KBM-7 (cell line): ENCODE measurements around the gene SYDE2.
"Not testable (repeated sequence)": the region's sequence is repeated elsewhere in the genome, so short reads cannot be mapped to it uniquely, and the experiment has no call there.

Experiments used
- DNase-seq: peaks from one replicate; pipeline ENCODE4 v3.0.0-alpha.2; 2015
- in situ Hi-C: fragments of 300-500 bp; cut with MboI; formaldehyde crosslinking; loops from 2 replicates; pipeline ENCODE4 v1.14.3; 2020; ENCODE audit warnings: low sequenced_read_pairs, low pct_unique_long_range_greater_than_20kb, mixed read lengths

Gene SYDE2

GRCh38 chr1:85220756-85221201 lies 20.0 kb upstream of the SYDE2 start:
- in situ Hi-C loops = no loop called here
- DNase-seq = no peak

DNA sequence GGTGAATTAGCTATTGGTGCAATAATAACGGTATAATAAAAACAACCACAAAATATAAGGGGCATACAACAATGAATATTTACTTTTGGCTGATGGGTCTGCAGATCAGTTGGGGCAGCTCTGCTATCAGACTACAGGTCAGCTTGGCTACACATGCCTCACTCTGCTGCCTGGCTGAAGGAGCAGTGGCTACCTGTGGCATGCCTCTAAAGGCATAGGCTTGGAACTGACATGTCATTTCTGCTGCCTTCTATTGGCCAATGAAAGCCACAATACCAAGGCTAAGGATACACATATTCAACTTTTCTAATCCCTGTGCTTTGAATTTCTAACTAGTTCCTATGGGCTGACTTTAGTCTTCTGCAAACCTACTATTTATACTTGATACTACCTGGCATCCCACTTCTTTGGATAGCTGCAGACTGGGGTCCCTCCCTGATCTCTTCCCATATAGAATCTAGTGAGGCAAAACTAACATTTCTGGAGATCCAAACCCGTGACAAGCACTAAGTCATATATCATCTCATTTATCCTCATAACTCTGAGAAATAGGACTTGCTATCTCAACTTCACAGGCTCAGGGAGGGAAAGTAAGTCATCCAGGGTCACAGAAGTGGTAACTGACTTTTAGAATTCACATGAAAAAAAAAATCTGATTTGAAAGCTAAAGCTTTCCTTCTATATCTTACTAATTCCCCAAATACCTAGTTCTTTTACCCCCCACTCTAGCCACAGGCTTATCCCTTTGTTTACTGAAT lies 19.2 kb upstream of the SYDE2 start:
- DNase-seq = no peak
- in situ Hi-C loops = no loop called here

DNA sequence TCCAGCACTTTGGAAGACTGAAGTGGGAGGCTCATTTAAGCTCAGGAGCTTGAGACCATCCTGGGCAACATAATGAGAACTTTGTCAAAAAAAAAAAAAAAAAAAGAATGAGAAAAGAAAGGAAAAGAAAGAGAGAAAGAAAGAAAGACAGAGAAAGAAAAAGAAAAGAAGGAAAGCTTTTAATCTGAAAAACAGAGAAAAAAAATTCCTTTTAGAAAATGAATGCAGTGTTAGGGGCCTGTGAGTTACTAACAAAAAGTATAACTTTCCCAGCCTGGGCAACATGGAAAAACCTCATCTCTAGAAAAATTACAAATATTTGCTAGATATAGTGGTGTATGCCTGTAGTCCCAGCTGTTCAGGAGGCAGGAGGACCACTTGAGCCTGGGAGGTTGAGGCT lies 15.9 kb upstream of the SYDE2 start:
- in situ Hi-C loops = no loop called here
- no peak for DNase-seq

GRCh38 chr1:85214654-85215053 lies 13.8 kb upstream of the SYDE2 start:
- in situ Hi-C loops = no loop called here
- DNase-seq = no peak

DNA sequence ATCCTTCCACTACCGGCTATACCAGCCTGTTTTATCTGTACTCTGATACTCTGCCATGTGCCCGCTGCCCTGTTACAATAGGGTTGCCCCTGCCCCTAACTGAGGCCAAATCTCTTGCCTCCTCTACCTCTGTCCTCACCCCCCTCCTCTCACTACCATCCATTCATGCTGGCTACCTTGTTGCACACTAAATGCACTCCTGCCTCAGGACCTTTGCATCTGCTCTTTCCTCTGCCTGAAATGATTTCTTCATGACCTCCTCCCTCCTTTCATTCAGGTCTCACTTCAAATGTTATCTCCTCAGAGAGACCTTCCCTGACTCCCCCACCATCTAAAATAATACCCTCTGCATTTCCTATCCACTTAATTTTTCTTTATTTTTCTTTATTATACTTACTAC lies 7.7 kb upstream of the SYDE2 start:
- in situ Hi-C loops = no loop called here
- no peak for DNase-seq

DNA sequence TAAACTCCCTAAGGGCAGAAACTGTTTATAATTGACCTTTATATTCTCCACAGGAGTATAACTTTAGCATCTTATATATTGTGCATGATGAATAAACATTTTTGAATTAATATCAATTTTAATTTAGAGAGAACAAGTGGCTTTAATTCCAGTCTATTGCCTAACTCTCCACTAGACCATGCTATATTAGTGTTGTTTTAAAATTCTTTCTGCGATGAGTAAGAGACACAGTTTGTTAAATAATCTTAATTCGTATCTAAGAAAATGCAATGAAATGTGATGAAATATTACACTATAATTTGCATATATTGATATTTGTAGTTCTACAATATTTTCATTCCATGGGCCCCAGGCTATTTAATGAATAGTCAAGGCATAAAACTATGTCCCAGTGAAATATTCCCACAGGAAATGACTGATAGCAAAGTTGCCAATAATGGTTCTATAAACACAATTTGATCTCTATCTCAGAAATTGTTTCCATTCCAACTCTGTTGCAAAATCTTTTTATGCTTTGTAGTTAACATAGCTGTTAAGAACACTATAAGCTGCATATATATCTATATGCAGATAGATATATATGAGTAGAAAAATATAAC lies 2.9 kb upstream of the SYDE2 start:
- DNase-seq = no peak
- in situ Hi-C loops = no loop called here

DNA sequence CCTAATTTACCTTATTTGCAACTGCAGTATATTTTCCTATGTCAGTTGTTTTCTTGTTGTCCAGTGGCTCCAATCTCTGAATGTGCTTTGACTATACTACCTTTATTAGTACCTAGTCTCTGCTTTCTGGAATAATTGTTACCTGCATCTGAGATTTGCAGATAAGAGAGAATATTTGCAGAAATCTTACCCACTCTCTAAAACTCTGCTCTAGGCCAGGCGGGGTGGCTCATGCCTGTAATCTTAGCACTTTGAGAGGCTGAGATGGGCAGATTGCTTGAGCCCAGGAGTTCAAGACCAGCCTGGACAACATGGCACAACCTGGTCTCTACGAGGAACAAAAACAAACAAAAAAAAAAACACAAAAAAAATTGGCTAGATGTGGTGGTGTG lies 2.0 kb upstream of the SYDE2 start:
- in situ Hi-C loops = no loop called here

GRCh38 chr1:85202092-85202863 lies 1.5 kb upstream of the SYDE2 start:
- in situ Hi-C loops = no loop called here
- DNase-seq = no peak

More for the DNA sequence above, 2.0 kb upstream of the SYDE2 start:
- no peak for DNase-seq

GRCh38 chr1:85201340-85202091 lies 700 bp upstream of the SYDE2 start:
- in situ Hi-C loops = no loop called here
- peak; percentile 72 for DNase-seq

DNA sequence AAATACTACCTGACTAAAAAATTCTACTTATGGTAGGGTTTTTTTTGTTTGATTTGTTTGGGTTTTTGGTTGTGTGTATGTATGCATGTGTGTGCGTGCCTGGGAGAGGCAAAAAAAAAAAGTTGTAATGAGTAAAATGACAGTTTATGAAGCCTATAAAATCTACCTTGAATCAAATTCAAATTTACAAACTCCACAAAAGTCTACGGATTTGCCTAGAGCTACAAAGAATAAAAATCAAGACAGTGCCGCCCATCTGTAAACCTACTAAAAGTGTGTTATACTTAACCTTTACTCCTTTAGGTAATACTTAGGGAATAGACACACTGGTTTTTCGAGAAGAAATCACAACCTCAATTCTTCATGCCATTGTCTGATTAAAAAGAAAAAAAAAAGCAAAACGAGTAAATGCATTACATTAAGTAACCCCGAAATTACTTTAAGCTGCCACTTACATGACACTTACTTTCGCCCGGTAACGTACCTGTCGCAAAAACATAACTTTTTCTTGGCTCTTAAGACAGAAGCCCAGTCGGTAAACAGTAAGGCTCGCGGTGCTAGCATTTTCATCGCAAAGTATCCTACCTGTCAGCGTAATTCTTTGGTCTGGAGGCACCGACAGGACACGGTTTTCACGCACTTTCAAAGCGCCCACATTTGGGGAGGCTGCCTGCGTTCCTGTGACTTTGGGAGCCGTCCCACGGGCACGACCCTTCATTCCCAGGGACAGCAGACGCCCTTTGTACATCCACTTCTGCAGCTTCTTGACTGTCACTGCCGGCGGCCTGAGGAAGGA lies 951 bp downstream of the SYDE2 start:
- in situ Hi-C loops = no loop called here
- DNase-seq = no peak

- no peak for DNase-seq
- in situ Hi-C loops = no loop called here
Measured at GRCh38 chr1:85198864-85199263, 2.0 kb downstream of the SYDE2 start.

DNA sequence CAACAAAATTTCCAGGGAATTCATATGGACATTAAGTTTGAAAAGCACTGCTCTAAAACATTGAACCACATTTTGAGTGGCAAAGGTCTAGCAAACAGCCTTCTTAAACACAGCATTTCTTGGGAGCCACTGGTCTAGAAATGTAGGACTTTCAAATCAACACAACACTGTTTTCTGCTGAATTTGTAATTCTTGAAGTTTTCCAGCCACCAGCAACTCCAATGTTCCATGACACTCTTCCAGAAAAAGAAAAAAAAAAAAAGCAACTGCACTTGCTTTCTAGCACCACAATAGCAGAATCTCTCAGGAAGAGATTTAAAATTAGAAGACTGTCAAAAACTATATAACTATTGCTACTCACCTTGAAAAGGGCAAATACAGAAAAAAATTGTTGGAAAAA lies 4.5 kb downstream of the SYDE2 start:
- in situ Hi-C loops = no loop called here
- no peak for DNase-seq

- DNase-seq = no peak
- in situ Hi-C loops = no loop called here
Measured at GRCh38 chr1:85195703-85196102, 5.1 kb downstream of the SYDE2 start.

- DNase-seq, in situ Hi-C loops: not testable (repeated sequence)
Measured at GRCh38 chr1:85192129-85192528, 8.7 kb downstream of the SYDE2 start.

DNA sequence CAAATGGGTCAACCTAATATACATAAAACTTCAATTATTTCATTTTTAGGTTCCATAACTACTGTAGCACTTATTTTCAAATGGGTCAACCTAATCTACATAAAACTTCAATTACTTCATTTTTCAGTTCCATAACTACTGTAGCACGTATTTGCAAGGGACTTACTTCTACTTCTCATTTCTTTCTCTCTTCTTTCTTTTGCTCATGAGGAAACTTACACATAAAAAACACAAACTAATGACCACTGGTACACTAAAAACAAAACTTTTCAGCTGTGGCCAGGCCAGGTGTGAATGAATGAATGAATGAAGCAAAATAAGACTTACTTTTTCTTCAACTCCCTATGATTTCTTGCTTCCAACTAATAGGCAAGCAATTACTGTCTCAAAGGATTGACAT lies 11.7 kb downstream of the SYDE2 start:
- DNase-seq = no peak
- in situ Hi-C loops = no loop called here

DNA sequence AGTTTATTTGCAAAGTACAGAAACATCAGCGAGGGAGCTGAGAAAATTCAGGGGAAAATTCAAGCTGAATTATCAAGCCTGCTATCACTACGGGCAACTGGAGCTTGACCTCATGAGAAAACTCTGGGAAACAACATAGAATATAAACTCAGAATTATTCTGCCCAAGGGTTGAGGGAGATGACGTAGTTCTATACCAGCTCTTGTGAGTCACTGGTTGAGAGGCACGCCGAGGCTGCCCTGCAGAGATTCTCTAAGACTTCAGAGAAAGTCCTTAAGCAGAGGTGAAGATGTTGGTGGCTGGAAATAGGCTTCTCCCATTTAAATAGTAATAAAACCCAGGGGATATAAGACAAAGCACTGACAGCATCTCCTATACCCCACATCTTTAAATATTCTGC lies 12.3 kb downstream of the SYDE2 start:
- in situ Hi-C loops = no loop called here
- DNase-seq = no peak

DNA sequence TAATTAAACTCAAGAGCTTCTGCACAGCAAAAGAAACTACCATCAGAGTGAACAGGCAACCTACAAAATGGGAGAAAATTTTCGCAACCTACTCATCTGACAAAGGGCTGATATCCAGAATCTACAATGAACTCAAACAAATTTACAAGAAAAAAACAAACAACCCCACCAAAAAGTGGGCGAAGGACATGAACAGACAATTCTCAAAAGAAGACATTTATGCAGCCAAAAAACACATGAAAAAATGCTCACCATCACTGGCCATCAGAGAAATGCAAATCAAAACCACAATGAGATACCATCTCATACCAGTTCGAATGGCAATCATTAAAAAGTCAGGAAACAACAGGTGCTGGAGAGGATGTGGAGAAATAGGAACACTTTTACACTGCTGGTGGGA lies 13.8 kb downstream of the SYDE2 start:
- in situ Hi-C loops, DNase-seq: not testable (repeated sequence)

DNA sequence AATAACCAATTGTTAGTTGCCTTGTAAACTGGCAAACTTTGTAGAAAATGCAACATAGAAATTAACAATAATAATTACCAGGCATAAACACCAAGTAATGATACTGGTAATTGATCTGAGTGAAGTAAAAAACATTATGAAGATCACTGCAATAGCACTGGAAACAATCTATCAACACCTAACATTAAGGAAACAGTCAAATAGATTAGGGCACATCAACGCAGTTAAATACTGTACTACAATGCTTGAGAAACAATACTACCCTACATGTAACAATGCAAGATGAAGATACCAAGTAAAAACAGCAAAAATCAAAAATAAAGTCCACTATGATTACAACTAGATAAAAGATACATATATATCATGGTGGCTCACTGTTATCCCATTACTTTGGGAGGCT lies 16.6 kb downstream of the SYDE2 start:
- in situ Hi-C loops = no loop called here

GRCh38 chr1:85182700-85183099 lies 18.1 kb downstream of the SYDE2 start:
- in situ Hi-C loops = no loop called here
- no peak for DNase-seq

More for the DNA sequence above, 16.6 kb downstream of the SYDE2 start:
- DNase-seq = no peak
